SK-N-SH (cell line): Measurements from ENCODE around the gene KLHL8. TPM values are rescaled to one million over a fixed set of nuclear protein-coding genes. Genes with fewer than 3 reads are reported as not detected.

ENCODE experiments used
- CTCF ChIA-PET: fragments of 300-600, 350-600 bp; formaldehyde crosslinking; extraction: SDS; loops from one replicate; lab custom pipeline; 2021; lab: Yijun Ruan, JAX
- POLR2A ChIA-PET: fragments of 350-600 bp; sonication (Branson Sonifier 250); formaldehyde crosslinking; extraction: SDS; loops from one replicate; lab custom pipeline; 2020; ENCODE audit warnings: antibody characterized with exemption, inconsistent platforms; lab: Yijun Ruan, JAX
- DNase-seq: peaks from one replicate; pipeline ENCODE4 v3.0.0; 2012
- H2AFZ ChIP-seq: fragments of 200-600 bp; sonication (generic); 2 replicates; pipeline ENCODE4 v1.8.1; 2016; ENCODE audit warnings: antibody characterized with exemption, mild to moderate bottlenecking, low read depth
- H3F3A ChIP-seq: fragments of 200-600 bp; sonication (generic); replicated peaks from 2 replicates; pipeline ENCODE3; 2016; ENCODE audit warnings: antibody characterized with exemption, mild to moderate bottlenecking; ENCODE audit not compliant: insufficient read depth
- H3K27ac ChIP-seq, 2 experiments: fragments of 200-500 bp in 1 of 2; fragments of 200-600 bp in 1 of 2; sonication (Bioruptor generic) in 1 of 2; sonication (generic), shearing (Covaris generic) in 1 of 2; 2 replicates each; pipeline versions ENCODE4 v1.5.1 to v1.6.1; 2014 to 2016; ENCODE audit warnings: low read depth in 2 of 2, inconsistent platforms in 1 of 2, low read length in 1 of 2, mild to moderate bottlenecking in 1 of 2, mixed read lengths in 1 of 2
- H3K27me3 ChIP-seq: fragments of 200-600 bp; sonication (generic), shearing (Covaris generic); 2 replicates; pipeline ENCODE4 v1.6.1; 2016; ENCODE audit warnings: mixed run types; ENCODE audit not compliant: insufficient read depth
- H3K36me3 ChIP-seq, 2 experiments: fragments of 200-500 bp in 1 of 2; fragments of 200-600 bp in 1 of 2; sonication (Bioruptor generic) in 1 of 2; sonication (generic) in 1 of 2; replicated peaks in 1 of 2; 2 replicates each; pipeline versions ENCODE3 to v1.5.1; 2014 to 2016; ENCODE audit warnings: low read length in 1 of 2, mild to moderate bottlenecking in 1 of 2; ENCODE audit not compliant: insufficient read depth in 2 of 2, control insufficient read depth in 1 of 2
- H3K4me1 ChIP-seq, 2 experiments: fragments of 200-500 bp in 1 of 2; fragments of 200-600 bp in 1 of 2; sonication (Bioruptor generic) in 1 of 2; sonication (generic), shearing (Covaris generic) in 1 of 2; 2 replicates each; pipeline versions ENCODE4 v1.5.1 to v1.6.1; 2014 to 2016; ENCODE audit warnings: low read depth in 1 of 2, low read length in 1 of 2, mixed run types in 1 of 2; ENCODE audit not compliant: insufficient read depth in 2 of 2, control insufficient read depth in 1 of 2
- H3K4me2 ChIP-seq: fragments of 200-600 bp; sonication (generic), shearing (Covaris generic); 2 replicates; pipeline ENCODE4 v1.6.1; 2017; ENCODE audit warnings: mixed run types
- H3K4me3 ChIP-seq, 2 experiments: fragments of 200-500 bp in 1 of 2; fragments of 200-600 bp in 1 of 2; sonication (Bioruptor generic) in 1 of 2; sonication (generic), shearing (Covaris generic) in 1 of 2; 2 replicates each; pipeline versions ENCODE4 v1.5.1 to v1.8.1; 2014 to 2016; ENCODE audit warnings: low read depth in 2 of 2, inconsistent platforms in 1 of 2, low read length in 1 of 2, mild to moderate bottlenecking in 1 of 2, mixed read lengths in 1 of 2, moderate library complexity in 1 of 2
- H3K79me2 ChIP-seq: fragments of 200-600 bp; sonication (generic); 2 replicates; pipeline ENCODE4 v1.8.1; 2017; ENCODE audit warnings: mild to moderate bottlenecking; ENCODE audit not compliant: insufficient read depth
- H3K9ac ChIP-seq: fragments of 200-600 bp; sonication (generic); 2 replicates; pipeline ENCODE4 v1.6.1; 2017; ENCODE audit warnings: mixed run types
- H3K9me2 ChIP-seq: fragments of 200-600 bp; sonication (generic); 2 replicates; pipeline ENCODE4 v1.6.1; 2017; ENCODE audit warnings: mixed run types
- H3K9me3 ChIP-seq: fragments of 200-600 bp; sonication (generic); 2 replicates; pipeline ENCODE4 v1.6.1; 2017; ENCODE audit warnings: mixed run types, mild to moderate bottlenecking, moderate library complexity
- H4K20me1 ChIP-seq: fragments of 200-600 bp; sonication (generic); 2 replicates; pipeline ENCODE4 v1.6.1; 2017; ENCODE audit warnings: mild to moderate bottlenecking, mixed run types; ENCODE audit not compliant: insufficient read depth
- CHD2 ChIP-seq: fragments of 150-350 bp; IDR thresholded peaks from 2 replicates; pipeline ENCODE4 v1.6.1; 2018; ENCODE audit warnings: low read length; ENCODE audit not compliant: partially characterized antibody
- ELF1 ChIP-seq: IDR thresholded peaks from 2 replicates; pipeline ENCODE4 v1.4.0; 2012
- FOXJ3 ChIP-seq: sonication (generic); formaldehyde crosslinking; IDR thresholded peaks from 2 replicates; pipeline ENCODE4 v1.5.1; 2020; ENCODE audit warnings: mild to moderate bottlenecking, missing genetic modification reagents
- JUND ChIP-seq: IDR thresholded peaks from 2 replicates; pipeline ENCODE4 v1.4.0; 2012
- NFIC ChIP-seq: IDR thresholded peaks from 2 replicates; pipeline ENCODE4 v1.4.0; 2012; ENCODE audit warnings: borderline replicate concordance
- RAD21 ChIP-seq: IDR thresholded peaks from 2 replicates; pipeline ENCODE4 v1.6.1; 2012; ENCODE audit warnings: mild to moderate bottlenecking, low read length
- RFX5 ChIP-seq: IDR thresholded peaks from 2 replicates; pipeline ENCODE4 v1.6.1; 2012; ENCODE audit warnings: mild to moderate bottlenecking, improper control_type of control experiment, low read length
- RXRA ChIP-seq: IDR thresholded peaks from 2 replicates; pipeline ENCODE4 v1.4.0; 2012; ENCODE audit warnings: low read depth, mild to moderate bottlenecking, borderline replicate concordance
- SIN3A ChIP-seq: IDR thresholded peaks from 2 replicates; pipeline ENCODE4 v1.6.1; 2012; ENCODE audit warnings: low read depth, mild to moderate bottlenecking, low read length, moderate library complexity, borderline replicate concordance
- TAF1 ChIP-seq: IDR thresholded peaks from 2 replicates; pipeline ENCODE4 v1.6.1; 2012; ENCODE audit warnings: low read depth, mild to moderate bottlenecking, low read length, moderate library complexity, borderline replicate concordance
- TCF12 ChIP-seq: IDR thresholded peaks from 2 replicates; pipeline ENCODE4 v1.4.0; 2012
- YY1 ChIP-seq: IDR thresholded peaks from 2 replicates; pipeline ENCODE4 v1.4.0; 2012; ENCODE audit warnings: low read depth, mild to moderate bottlenecking
- WGBS: methylation state at CpG from one replicate; pipeline ENCODE4 v1.1.6; 2017; ENCODE audit warnings: low lambda C conversion rate; 5-methylcytosine and 5-hydroxymethylcytosine counted together
- polyA plus RNA-seq, 3 experiments: library from polyadenylated mRNA; depleted of rRNA; stranded (reverse); fragments of >200 nt; gene quantifications; 2 replicates each; pipeline ENCODE4 v1.2.3, GENCODE V29; 2012
- TF ChIP-seq, protein P1 (sequence below): IDR thresholded peaks from 2 replicates; pipeline ENCODE4 v1.4.0; 2012; ENCODE audit warnings: low read depth
- TF ChIP-seq, protein P2 (sequence below): fragments of 150-350 bp; IDR thresholded peaks from 2 replicates; pipeline ENCODE4 v1.6.1; 2016; ENCODE audit warnings: mild to moderate bottlenecking, low read depth, low read length
- TF ChIP-seq, protein P3 (sequence below): IDR thresholded peaks from 2 replicates; pipeline ENCODE4; 2012
- TF ChIP-seq, protein P4 (sequence below): IDR thresholded peaks from 2 replicates; pipeline ENCODE4 v1.4.0; 2012; ENCODE audit warnings: low read depth, borderline replicate concordance
- TF ChIP-seq, protein P5 (sequence below): fragments of 150-350 bp; IDR thresholded peaks from 2 replicates; pipeline ENCODE4 v1.6.1; 2017; ENCODE audit warnings: antibody characterized with exemption, low read length, low read depth, borderline replicate concordance
- TF ChIP-seq, protein P6 (sequence below): fragments of 200-600 bp; sonication (generic); IDR thresholded peaks from 2 replicates; pipeline ENCODE4 v1.6.1; 2017; ENCODE audit warnings: antibody characterized with exemption, mild to moderate bottlenecking, moderate library complexity

KLHL8 gene
- polyA plus RNA-seq, 1 of the 3 experiments (the other 2 are of a cell fraction) = 2.4 TPM

DNA sequence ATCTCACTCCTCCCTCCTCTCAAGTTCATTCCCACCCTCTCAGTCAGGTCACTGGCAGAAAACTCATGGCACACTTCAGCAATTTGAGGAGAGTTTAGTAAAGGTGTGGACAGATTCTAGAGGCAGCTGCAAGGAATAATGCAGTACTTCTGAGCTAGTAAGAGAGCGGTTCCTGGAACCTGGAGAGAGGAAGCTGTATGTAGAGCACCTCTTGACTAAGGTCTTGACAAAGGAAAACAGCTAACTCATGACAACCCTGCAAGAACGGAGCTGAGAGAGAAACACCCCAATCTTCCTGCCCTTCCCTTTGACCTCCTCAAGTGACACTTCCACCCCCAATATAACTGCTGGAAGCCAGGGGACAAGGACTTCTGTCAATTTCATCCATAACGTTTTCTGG is 9.6 kb upstream of the KLHL8 start:
- H3K9ac ChIP-seq = no peak overlapping the region
- ChIA-PET CTCF (interaction anchor here (1.1 kb wide), 1 partner anchor 79 kb away, joined by 3 read pairs; no protein-coding TSS in a partner anchor), POLR2A (interaction anchor here (1.1 kb wide), 1 partner anchor 193 kb away, joined by 3 read pairs; the partner anchor contains the start of gene NUDT9)
- no peaks in the 10 kb centered on the region for H3F3A ChIP-seq
- H3K27me3 ChIP-seq = no peaks in the 10 kb centered on the region
- no peaks in the 10 kb centered on the region for H3K9me3 ChIP-seq
- TF ChIP-seq, protein P1, sequence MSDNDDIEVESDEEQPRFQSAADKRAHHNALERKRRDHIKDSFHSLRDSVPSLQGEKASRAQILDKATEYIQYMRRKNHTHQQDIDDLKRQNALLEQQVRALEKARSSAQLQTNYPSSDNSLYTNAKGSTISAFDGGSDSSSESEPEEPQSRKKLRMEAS = no peak
- TF ChIP-seq YY1 (no peak), RXRA (no peak), TAF1 (no peak), SIN3A (no peak), FOXJ3 (CRISPR knock-in tag) (no peak), CHD2 (no peak)
- TF ChIP-seq, protein P2, sequence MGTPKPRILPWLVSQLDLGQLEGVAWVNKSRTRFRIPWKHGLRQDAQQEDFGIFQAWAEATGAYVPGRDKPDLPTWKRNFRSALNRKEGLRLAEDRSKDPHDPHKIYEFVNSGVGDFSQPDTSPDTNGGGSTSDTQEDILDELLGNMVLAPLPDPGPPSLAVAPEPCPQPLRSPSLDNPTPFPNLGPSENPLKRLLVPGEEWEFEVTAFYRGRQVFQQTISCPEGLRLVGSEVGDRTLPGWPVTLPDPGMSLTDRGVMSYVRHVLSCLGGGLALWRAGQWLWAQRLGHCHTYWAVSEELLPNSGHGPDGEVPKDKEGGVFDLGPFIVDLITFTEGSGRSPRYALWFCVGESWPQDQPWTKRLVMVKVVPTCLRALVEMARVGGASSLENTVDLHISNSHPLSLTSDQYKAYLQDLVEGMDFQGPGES = no peak
- TF ChIP-seq, protein P3, sequence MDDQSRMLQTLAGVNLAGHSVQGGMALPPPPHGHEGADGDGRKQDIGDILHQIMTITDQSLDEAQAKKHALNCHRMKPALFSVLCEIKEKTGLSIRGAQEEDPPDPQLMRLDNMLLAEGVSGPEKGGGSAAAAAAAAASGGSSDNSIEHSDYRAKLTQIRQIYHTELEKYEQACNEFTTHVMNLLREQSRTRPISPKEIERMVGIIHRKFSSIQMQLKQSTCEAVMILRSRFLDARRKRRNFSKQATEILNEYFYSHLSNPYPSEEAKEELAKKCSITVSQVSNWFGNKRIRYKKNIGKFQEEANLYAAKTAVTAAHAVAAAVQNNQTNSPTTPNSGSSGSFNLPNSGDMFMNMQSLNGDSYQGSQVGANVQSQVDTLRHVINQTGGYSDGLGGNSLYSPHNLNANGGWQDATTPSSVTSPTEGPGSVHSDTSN = no peak
- no peak overlapping the region for H3K4me2 ChIP-seq
- no peaks in the 10 kb centered on the region for H3K4me1 ChIP-seq
- no peaks in the 10 kb centered on the region for H3K9me2 ChIP-seq
- 78% methylated on average over 3 of the region's 3 CpGs for WGBS
- H4K20me1 ChIP-seq = no peaks in the 10 kb centered on the region
- no peak for DNase-seq
- no peaks in the 10 kb centered on the region for H3K79me2 ChIP-seq
- no peak overlapping the region for H2AFZ ChIP-seq
- H3K27ac ChIP-seq = no peak overlapping the region
- H3K36me3 ChIP-seq = no peaks in the 10 kb centered on the region
- no peak overlapping the region for H3K4me3 ChIP-seq

DNA sequence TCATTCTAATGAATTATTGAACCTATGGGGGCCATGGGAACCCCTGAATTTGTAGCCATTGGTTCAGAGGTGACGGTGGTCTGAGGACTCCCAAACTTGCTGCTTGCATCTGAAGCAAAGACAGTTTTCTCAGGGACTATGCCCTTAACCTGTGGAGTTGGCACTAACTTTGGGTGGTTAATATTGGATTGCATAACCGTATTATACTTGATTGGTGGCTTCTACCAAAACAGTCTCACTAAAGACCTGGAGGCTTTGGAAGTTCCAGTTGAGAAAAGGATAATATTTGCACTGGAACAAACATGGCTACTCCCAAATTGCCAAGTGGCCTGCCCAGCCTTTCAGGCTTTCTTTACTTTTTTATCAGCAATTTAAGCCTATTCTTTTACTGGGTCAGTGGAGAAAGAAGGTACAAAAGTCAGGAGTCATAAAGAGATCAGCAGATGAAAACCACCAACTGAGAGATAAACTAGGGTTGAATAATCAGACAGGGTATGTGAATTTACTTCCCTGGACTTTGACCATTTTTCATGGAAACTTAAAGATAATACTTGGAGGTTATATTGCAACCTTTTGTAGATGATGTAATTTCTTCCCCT is 7.9 kb upstream of the KLHL8 start:
- no peaks in the 10 kb centered on the region for H3K9me3 ChIP-seq
- no peak for DNase-seq
- H3K4me2 ChIP-seq = no peak overlapping the region
- H3K36me3 ChIP-seq = no peaks in the 10 kb centered on the region
- no peaks in the 10 kb centered on the region for H4K20me1 ChIP-seq
- ChIA-PET POLR2A (no interaction called here), CTCF (interaction anchor here (1.3 to 2.4 kb wide), 4 partner anchors 7 to 306 kb away, joined by 3 to 9 read pairs (median 6); partner anchors contain the start of gene KLHL8)
- H3K27ac ChIP-seq = no peak overlapping the region
- H3F3A ChIP-seq = no peaks in the 10 kb centered on the region
- H3K9ac ChIP-seq = no peak overlapping the region
- 76% methylated on average over 2 of the region's 2 CpGs for WGBS
- no peaks in the 10 kb centered on the region for H3K79me2 ChIP-seq
- H3K27me3 ChIP-seq = no peaks in the 10 kb centered on the region
- no peaks in the 10 kb centered on the region for H3K4me1 ChIP-seq
- no peak overlapping the region; the same call in 1 of the 2 replicates for H2AFZ ChIP-seq
- no peak overlapping the region for H3K4me3 ChIP-seq
- H3K9me2 ChIP-seq = no peaks in the 10 kb centered on the region
- TF ChIP-seq JUND = no peak
- no peak for TF ChIP-seq NFIC
- TF ChIP-seq TAF1 = no peak
- TF ChIP-seq RFX5 = no peak
- TF ChIP-seq, protein P1 = no peak
- no peak for TF ChIP-seq ELF1
- TF ChIP-seq, protein P4, sequence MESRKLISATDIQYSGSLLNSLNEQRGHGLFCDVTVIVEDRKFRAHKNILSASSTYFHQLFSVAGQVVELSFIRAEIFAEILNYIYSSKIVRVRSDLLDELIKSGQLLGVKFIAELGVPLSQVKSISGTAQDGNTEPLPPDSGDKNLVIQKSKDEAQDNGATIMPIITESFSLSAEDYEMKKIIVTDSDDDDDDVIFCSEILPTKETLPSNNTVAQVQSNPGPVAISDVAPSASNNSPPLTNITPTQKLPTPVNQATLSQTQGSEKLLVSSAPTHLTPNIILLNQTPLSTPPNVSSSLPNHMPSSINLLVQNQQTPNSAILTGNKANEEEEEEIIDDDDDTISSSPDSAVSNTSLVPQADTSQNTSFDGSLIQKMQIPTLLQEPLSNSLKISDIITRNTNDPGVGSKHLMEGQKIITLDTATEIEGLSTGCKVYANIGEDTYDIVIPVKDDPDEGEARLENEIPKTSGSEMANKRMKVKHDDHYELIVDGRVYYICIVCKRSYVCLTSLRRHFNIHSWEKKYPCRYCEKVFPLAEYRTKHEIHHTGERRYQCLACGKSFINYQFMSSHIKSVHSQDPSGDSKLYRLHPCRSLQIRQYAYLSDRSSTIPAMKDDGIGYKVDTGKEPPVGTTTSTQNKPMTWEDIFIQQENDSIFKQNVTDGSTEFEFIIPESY = no peak
- TF ChIP-seq, protein P5, sequence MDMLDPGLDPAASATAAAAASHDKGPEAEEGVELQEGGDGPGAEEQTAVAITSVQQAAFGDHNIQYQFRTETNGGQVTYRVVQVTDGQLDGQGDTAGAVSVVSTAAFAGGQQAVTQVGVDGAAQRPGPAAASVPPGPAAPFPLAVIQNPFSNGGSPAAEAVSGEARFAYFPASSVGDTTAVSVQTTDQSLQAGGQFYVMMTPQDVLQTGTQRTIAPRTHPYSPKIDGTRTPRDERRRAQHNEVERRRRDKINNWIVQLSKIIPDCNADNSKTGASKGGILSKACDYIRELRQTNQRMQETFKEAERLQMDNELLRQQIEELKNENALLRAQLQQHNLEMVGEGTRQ = no peak
- TF ChIP-seq, protein P3 = no peak
- no peak for TF ChIP-seq RAD21
- TF ChIP-seq YY1 = no peak
- no peak for TF ChIP-seq FOXJ3 (CRISPR knock-in tag)
- TF ChIP-seq, protein P6, sequence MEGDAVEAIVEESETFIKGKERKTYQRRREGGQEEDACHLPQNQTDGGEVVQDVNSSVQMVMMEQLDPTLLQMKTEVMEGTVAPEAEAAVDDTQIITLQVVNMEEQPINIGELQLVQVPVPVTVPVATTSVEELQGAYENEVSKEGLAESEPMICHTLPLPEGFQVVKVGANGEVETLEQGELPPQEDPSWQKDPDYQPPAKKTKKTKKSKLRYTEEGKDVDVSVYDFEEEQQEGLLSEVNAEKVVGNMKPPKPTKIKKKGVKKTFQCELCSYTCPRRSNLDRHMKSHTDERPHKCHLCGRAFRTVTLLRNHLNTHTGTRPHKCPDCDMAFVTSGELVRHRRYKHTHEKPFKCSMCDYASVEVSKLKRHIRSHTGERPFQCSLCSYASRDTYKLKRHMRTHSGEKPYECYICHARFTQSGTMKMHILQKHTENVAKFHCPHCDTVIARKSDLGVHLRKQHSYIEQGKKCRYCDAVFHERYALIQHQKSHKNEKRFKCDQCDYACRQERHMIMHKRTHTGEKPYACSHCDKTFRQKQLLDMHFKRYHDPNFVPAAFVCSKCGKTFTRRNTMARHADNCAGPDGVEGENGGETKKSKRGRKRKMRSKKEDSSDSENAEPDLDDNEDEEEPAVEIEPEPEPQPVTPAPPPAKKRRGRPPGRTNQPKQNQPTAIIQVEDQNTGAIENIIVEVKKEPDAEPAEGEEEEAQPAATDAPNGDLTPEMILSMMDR = no peak
- TF ChIP-seq TCF12 = no peak
